C4-2B (cell line): ENCODE measurements around the gene AK8.

Experiments
- H3K27ac ChIP-seq: fragments of 450-650 bp; 2 replicates; pipeline ENCODE4 v1.5.1; 2017
- CTCF ChIP-seq: fragments of 450-650 bp; conservative IDR thresholded peaks from 2 replicates; pipeline ENCODE4 v1.5.1; 2017; ENCODE audit warnings: mild to moderate bottlenecking
- ZFX ChIP-seq: fragments of 450-650 bp; IDR thresholded peaks from 2 replicates; pipeline ENCODE4 v1.6.1; 2017

Gene AK8

GRCh38 chr9:132883349-132884294, 5.5 kb upstream of the AK8 start:
- TF ChIP-seq ZFX (no peak), CTCF (no peak)
- H3K27ac ChIP-seq: no peak overlapping the region

DNA sequence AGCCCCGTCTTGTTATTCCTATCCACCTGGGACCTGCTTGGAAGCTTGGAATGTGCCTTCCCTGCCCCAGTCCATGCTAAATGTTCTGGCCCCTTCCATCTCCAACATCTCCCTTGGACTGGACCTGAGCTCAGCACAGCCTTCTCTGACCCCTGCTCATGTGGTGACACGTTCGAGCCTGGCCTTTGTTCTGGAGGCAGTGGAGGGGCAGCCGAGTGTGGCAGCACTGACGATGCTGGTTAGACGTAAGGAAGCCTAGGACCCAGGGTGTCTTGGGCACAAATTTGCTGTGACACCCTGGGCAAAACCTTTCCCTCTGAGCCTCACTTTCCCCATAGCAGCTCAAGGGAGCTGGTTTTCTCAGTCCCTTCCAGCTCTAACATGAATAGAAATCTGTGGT, 4.5 kb upstream of the AK8 start:
- no peak for TF ChIP-seq ZFX
- no peak for TF ChIP-seq CTCF
- no peak overlapping the region for H3K27ac ChIP-seq

DNA sequence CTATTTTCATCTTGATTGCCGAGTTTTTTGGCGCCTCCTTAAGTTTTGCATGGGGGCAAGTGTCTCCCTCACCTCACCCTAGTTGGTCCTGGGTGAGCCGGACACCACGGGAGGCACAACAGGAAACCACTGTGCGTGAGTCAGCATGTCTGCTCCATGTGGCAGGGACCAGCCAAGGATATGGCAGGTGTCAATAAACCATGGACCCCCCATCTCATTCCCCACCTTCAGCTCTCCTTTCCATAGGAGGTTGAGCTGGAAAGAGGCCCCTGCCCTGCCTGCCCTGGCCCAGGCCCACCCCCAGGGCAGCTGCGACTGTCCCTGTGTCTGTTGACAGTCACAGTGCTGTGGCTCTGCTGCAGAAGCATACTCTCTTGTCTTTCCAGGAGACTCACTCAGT, 3.7 kb upstream of the AK8 start:
- TF ChIP-seq CTCF (no peak), ZFX (no peak)
- no peak overlapping the region for H3K27ac ChIP-seq

DNA sequence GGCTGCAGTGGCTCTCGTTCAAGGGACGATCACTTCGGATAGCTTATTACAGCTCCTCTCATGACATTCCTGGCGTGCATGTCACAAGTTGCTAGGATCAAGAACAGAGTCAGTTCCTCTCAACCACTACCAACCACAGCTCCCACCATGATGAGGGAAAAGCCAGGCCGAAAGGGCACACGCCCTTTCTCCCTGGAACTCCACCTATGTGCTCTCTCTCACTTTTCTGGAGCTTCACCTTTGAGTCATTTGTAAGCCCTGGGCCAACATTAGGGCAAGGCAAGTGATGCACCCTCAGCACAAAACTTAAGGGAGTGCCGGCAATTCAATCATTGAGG, 2.2 kb upstream of the AK8 start:
- H3K27ac ChIP-seq: no peak overlapping the region
- TF ChIP-seq CTCF: no peak
- TF ChIP-seq ZFX: no peak

- TF ChIP-seq ZFX (no peak), CTCF (no peak)
- H3K27ac ChIP-seq: no peak overlapping the region
Measured at GRCh38 chr9:132879457-132880323, 1.6 kb upstream of the AK8 start.

GRCh38 chr9:132878695-132879456, 792 bp upstream of the AK8 start, which contains the start of gene SPACA9:
Gene SPACA9 (plus strand): TSS chr9:132878898. CDS start chr9:132883948, 5,050 bp downstream.
- H3K27ac ChIP-seq: peak within 1 kb of the TSS; percentile 65
- TF ChIP-seq CTCF (no peak), ZFX (no peak)

- TF ChIP-seq ZFX (no peak), CTCF (no peak)
- H3K27ac ChIP-seq: peak overlapping the region; percentile 65
Measured at GRCh38 chr9:132877458-132877823, 643 bp downstream of the AK8 start.
